Upper lobe of left lung (tissue), 6 donors: ENCODE results near the gene NBEAL2. TPM values are rescaled to one million over a fixed set of nuclear protein-coding genes. Genes with fewer than 3 reads are reported as not detected.
A peak's percentile ranks its signal among the peaks of the same experiment; 100 is the strongest.
"Not testable (repeated sequence)": the region's sequence is repeated elsewhere in the genome, so short reads cannot be mapped to it uniquely, and the experiment has no call there.

Experiments used
- ATAC-seq, 2 donors: fragments of 200-7000 bp; cut with Tn5 transposase; one replicate each; pipeline ENCODE4 v1.9.1; 2022; ENCODE audit warnings: mild to moderate bottlenecking in 2 of 2, moderate library complexity in 2 of 2; ENCODE audit not compliant: low FRiP score in 2 of 2
- DNase-seq, 2 donors: peaks; one replicate each; pipeline ENCODE4 v3.0.0-alpha.2; 2019 to 2020
- H3K27ac ChIP-seq, 4 donors: fragments of 200-600 bp; sonication (generic); one replicate each; pipeline ENCODE4 v1.5.1; 2016 to 2019
- H3K27me3 ChIP-seq, 4 donors: fragments of 200-600 bp; sonication (generic); one replicate each; pipeline ENCODE4 v1.5.1; 2017 to 2019
- H3K36me3 ChIP-seq, 4 donors: fragments of 200-600 bp; sonication (generic); one replicate each; pipeline ENCODE4 v1.5.1; 2016 to 2019
- H3K4me1 ChIP-seq, 4 donors: fragments of 200-600 bp; sonication (generic); one replicate each; pipeline ENCODE4 v1.5.1; 2018 to 2019
- H3K4me3 ChIP-seq, 4 donors: fragments of 200-600 bp; sonication (generic); one replicate each; pipeline ENCODE4 v1.5.1; 2017 to 2019; ENCODE audit warnings: mild to moderate bottlenecking in 2 of 4, moderate library complexity in 1 of 4
- H3K9me3 ChIP-seq, 4 donors: fragments of 200-600 bp; sonication (generic); one replicate each; pipeline ENCODE4 v1.5.1; 2018 to 2019
- CTCF ChIP-seq, 6 experiments: fragments of 450-650 bp in 4 of 6; fragments of 200-600 bp in 2 of 6; sonication (generic) in 2 of 6; IDR thresholded peaks; one replicate each; pipeline ENCODE4 v1.5.1; 2016 to 2019; ENCODE audit warnings: antibody characterized with exemption in 6 of 6
- EP300 ChIP-seq, 4 donors: sonication (generic); formaldehyde crosslinking; IDR thresholded peaks; one replicate each; pipeline ENCODE4 v1.5.1; 2017; ENCODE audit warnings: antibody characterized with exemption in 4 of 4, control low read depth in 2 of 4
- POLR2A ChIP-seq, 4 donors: fragments of 450-650 bp; IDR thresholded peaks; one replicate each; pipeline ENCODE4 v1.5.1; 2016 to 2017; ENCODE audit warnings: antibody characterized with exemption in 4 of 4, mild to moderate bottlenecking in 2 of 4
- POLR2AphosphoS5 ChIP-seq, 2 donors: sonication (generic); formaldehyde crosslinking; IDR thresholded peaks; one replicate each; pipeline ENCODE4 v1.5.1; 2017; ENCODE audit warnings: antibody characterized with exemption in 2 of 2
- WGBS, 2 donors: methylation state at CpG; one replicate each; pipeline ENCODE4 v1.1.5; 2017 to 2018; 5-methylcytosine and 5-hydroxymethylcytosine counted together
- total RNA-seq, 6 donors: library from RNA; depleted of rRNA in 4 of 6; stranded (reverse); fragments of >200 nt in 4 of 6; gene quantifications; one replicate each; pipeline versions ENCODE4 v1.1.0 to v1.2.1, GENCODE V29; 2016 to 2021
- donor health status: DM: no; HTN: no; CAD: no; lungs with moderate emphysema.
- donor health status: DM: no; HTN: yes; CAD: no; lungs with severe emphysema.

NBEAL2 gene
- total RNA-seq, 6 donors from 2014 or later, result 94.7 to 436 (median 163) TPM

GRCh38 chr3:46960835-46961234, 18.6 kb upstream of the NBEAL2 start:
- no peak overlapping the region for H3K4me3 ChIP-seq
- DNase-seq, result no peak
- no peaks in the 10 kb centered on the region for H3K27me3 ChIP-seq
- H3K9me3 ChIP-seq, result no peaks in the 10 kb centered on the region
- H3K27ac ChIP-seq, result peak overlapping the region; percentile 29 to 82 (median 74)
- H3K36me3 ChIP-seq, result no peaks in the 10 kb centered on the region
- H3K4me1 ChIP-seq, result peaks cover 67 to 78% (median 74%) of the 10 kb centered on the region in 4 donors
- 86 to 92% methylated on average over 1 of the region's 1 CpG for WGBS, 2 donors
- TF ChIP-seq CTCF (IDR thresholded peaks at IDR 0.05) (no peak), EP300 (IDR thresholded peaks at IDR 0.05) (no peak), POLR2A (IDR thresholded peaks at IDR 0.05) (no peak), POLR2AphosphoS5 (IDR thresholded peaks at IDR 0.05) (no peak)
- ATAC-seq, result peak in 1 of 2 donors; percentile 34

- Histone ChIP-seq H3K27me3 (no peaks in the 10 kb centered on the region), H3K27ac (peak overlapping the region in 3 of 4 donors; percentile 33 to 57 (median 48)), H3K4me3 (no peak overlapping the region), H3K4me1 (peaks cover 67 to 78% (median 73%) of the 10 kb centered on the region in 4 donors), H3K36me3 (no peaks in the 10 kb centered on the region), H3K9me3 (no peaks in the 10 kb centered on the region)
- 93 to 100% methylated on average over 1 of the region's 1 CpG for WGBS, 2 donors
- no peak for ATAC-seq
- DNase-seq, result no peak
- TF ChIP-seq POLR2A (IDR thresholded peaks at IDR 0.05) (no peak), EP300 (IDR thresholded peaks at IDR 0.05) (no peak), POLR2AphosphoS5 (IDR thresholded peaks at IDR 0.05) (no peak), CTCF (IDR thresholded peaks at IDR 0.05) (no peak)
Observed at GRCh38 chr3:46962427-46962826, 17.0 kb upstream of the NBEAL2 start.

- H3K4me3 ChIP-seq, result no peak overlapping the region
- 54 to 72% methylated on average over 1 of the region's 1 CpG for WGBS, 2 donors
- H3K27me3 ChIP-seq, result no peaks in the 10 kb centered on the region
- H3K36me3 ChIP-seq, result no peaks in the 10 kb centered on the region
- ATAC-seq (no peak), DNase-seq (peak in 1 of 2 donors; percentile 21)
- peak overlapping the region in 2 of 4 donors; percentile 33 to 48 for H3K27ac ChIP-seq
- H3K9me3 ChIP-seq, result no peaks in the 10 kb centered on the region
- peaks cover 70 to 80% (median 73%) of the 10 kb centered on the region in 4 donors for H3K4me1 ChIP-seq
- TF ChIP-seq EP300 (IDR thresholded peaks at IDR 0.05) (no peak), POLR2A (IDR thresholded peaks at IDR 0.05) (no peak), POLR2AphosphoS5 (IDR thresholded peaks at IDR 0.05) (no peak), CTCF (IDR thresholded peaks at IDR 0.05) (no peak)
Observed at GRCh38 chr3:46962990-46963389, 16.5 kb upstream of the NBEAL2 start.

- H3K27ac ChIP-seq, result peak overlapping the region; percentile 40 to 82 (median 66)
- not testable (repeated sequence) for H3K4me3 ChIP-seq, H3K9me3 ChIP-seq, H3K27me3 ChIP-seq, ATAC-seq, H3K36me3 ChIP-seq
- peaks cover 69 to 83% (median 75%) of the 10 kb centered on the region in 4 donors for H3K4me1 ChIP-seq
- WGBS, 2 donors, result 69 to 77% methylated on average over 5 to 22 of the region's 36 CpGs
- DNase-seq, result peak in 1 of 2 donors; percentile 18
Observed at GRCh38 chr3:46964038-46964590, 15.4 kb upstream of the NBEAL2 start.

- DNase-seq, result peak in 1 of 2 donors; percentile 77
- Histone ChIP-seq H3K27me3 (no peaks in the 10 kb centered on the region), H3K4me1 (peaks cover 68 to 83% (median 74%) of the 10 kb centered on the region in 4 donors), H3K4me3 (no peak overlapping the region), H3K36me3 (peaks cover 0 to 5% (median 0%) of the 10 kb centered on the region in 4 donors), H3K27ac (peak overlapping the region; percentile 64 to 78 (median 75)), H3K9me3 (no peaks in the 10 kb centered on the region)
- 47 to 58% methylated on average over 2 to 6 of the region's 6 CpGs for WGBS, 2 donors
- ATAC-seq, result peak; percentile 62 to 65
- TF ChIP-seq CTCF (IDR thresholded peaks at IDR 0.05), result no peak
- TF ChIP-seq POLR2A (IDR thresholded peaks at IDR 0.05), result peak in 1 of 4 donors; percentile 20
- TF ChIP-seq POLR2AphosphoS5 (IDR thresholded peaks at IDR 0.05), result peak in 1 of 2 donors; percentile 36
- TF ChIP-seq EP300 (IDR thresholded peaks at IDR 0.05), result no peak
Observed at GRCh38 chr3:46965151-46965550, 14.3 kb upstream of the NBEAL2 start.
